AG09319 (cell line): ENCODE data around the gene MICU1.

Source experiments
- DNase-seq: peaks from one replicate; pipeline ENCODE4 v3.0.0-alpha.2; 2010; ENCODE audit warnings: low read depth; ENCODE audit errors: extremely low read depth
- CTCF ChIP-seq: IDR thresholded peaks from 2 replicates; pipeline ENCODE4 v1.5.1; 2011; ENCODE audit warnings: low read depth, mild to moderate bottlenecking, inconsistent platforms, low read length, moderate library complexity

The MICU1 gene

GRCh38 chr10:72625276-72625607 lies 637 bp downstream of the MICU1 start:
- DNase-seq: no peak

GRCh38 chr10:72622271-72622670 lies 3.6 kb downstream of the MICU1 start:
- DNase-seq: no peak
- TF ChIP-seq CTCF: no peak

More at GRCh38 chr10:72625276-72625607, 637 bp downstream of the MICU1 start:
- TF ChIP-seq CTCF: no peak

GRCh38 chr10:72616716-72617115 lies 9.2 kb downstream of the MICU1 start:
- TF ChIP-seq CTCF: no peak
- DNase-seq: no peak

- DNase-seq: no peak
- TF ChIP-seq CTCF: no peak
Observed at GRCh38 chr10:72615970-72616369, 9.9 kb downstream of the MICU1 start.

GRCh38 chr10:72612203-72612826 lies 13.6 kb downstream of the MICU1 start:
- no peak for TF ChIP-seq CTCF
- DNase-seq: no peak

- DNase-seq: no peak
- no peak for TF ChIP-seq CTCF
Observed at GRCh38 chr10:72611783-72612182, 14.1 kb downstream of the MICU1 start.

DNA sequence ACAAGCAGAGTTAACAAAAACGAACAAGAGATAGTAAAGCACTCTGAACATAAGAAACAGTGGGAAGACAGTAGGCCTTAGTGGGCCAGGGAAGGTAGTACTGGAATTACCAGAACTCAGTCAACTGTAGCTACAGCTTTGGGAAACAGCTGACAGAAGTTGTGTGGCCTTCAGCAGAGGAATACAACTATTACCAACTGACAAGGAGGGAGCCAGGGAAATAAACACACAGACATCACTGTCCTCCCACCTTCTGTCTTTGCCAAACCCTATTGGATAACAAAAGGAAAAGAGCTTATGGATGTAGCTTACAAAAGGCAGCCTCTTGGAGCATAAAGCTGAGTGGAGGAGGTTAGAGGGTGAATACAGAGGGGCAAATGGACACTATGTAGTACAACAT lies 15.4 kb downstream of the MICU1 start:
- no peak for TF ChIP-seq CTCF
- DNase-seq: no peak
